OCI-LY7 (cell line): ENCODE results near the gene AXL.

Experiments used
- EZH2phosphoT487 ChIP-seq: fragments of 200-600 bp; sonication (generic); IDR thresholded peaks from 2 replicates; pipeline ENCODE4 v1.6.1; 2018; ENCODE audit warnings: low read depth, borderline replicate concordance, mild to moderate bottlenecking, mixed run types, antibody characterized with exemption, low read length, moderate library complexity, mixed read lengths
- TF ChIP-seq, protein P1 (sequence below): fragments of 200-600 bp; sonication (generic); conservative IDR thresholded peaks from 2 replicates; pipeline ENCODE4 v1.5.1; 2014; ENCODE audit warnings: mild to moderate bottlenecking, antibody characterized with exemption, low read length, moderate library complexity, mixed read lengths

DNA sequence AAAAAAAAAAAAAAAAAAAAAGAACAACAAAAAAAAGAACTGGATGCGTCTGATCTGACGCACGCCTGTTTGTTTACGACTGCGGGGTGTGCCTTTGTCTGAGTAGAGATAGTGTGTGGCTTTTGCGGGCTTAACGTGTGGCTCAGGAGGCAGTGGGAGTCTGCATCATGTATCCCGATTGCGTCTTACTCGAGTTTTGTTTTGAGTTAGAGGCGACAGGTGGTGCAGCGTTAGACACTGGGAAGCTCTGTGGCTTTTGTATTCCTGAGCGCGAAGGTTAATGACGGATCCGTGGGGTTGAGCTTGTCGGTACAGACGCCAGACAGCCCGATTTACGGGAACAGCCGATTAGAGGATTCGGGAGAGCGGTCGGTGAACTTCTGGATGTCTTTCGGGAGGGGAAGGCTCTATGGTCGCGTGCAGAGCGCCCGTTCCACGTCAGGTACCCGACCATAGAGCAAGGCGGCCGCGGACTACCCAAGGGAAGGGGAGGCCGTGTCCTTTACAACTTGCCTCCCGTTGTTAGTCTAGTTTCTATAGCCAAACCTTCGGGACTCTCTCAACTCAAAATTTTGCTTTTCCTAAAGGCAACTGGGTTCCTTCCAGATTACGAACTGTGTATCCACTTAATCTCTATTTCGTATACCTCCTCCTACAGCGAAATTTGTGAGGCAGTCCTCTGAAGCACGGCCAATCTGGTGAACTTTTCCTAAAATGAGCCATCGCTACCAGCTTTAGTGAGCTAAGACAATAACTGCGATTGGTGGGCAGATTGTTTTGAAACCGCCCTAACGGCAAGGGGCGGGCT, 44.2 kb downstream of the AXL start:
- TF ChIP-seq, protein P1, sequence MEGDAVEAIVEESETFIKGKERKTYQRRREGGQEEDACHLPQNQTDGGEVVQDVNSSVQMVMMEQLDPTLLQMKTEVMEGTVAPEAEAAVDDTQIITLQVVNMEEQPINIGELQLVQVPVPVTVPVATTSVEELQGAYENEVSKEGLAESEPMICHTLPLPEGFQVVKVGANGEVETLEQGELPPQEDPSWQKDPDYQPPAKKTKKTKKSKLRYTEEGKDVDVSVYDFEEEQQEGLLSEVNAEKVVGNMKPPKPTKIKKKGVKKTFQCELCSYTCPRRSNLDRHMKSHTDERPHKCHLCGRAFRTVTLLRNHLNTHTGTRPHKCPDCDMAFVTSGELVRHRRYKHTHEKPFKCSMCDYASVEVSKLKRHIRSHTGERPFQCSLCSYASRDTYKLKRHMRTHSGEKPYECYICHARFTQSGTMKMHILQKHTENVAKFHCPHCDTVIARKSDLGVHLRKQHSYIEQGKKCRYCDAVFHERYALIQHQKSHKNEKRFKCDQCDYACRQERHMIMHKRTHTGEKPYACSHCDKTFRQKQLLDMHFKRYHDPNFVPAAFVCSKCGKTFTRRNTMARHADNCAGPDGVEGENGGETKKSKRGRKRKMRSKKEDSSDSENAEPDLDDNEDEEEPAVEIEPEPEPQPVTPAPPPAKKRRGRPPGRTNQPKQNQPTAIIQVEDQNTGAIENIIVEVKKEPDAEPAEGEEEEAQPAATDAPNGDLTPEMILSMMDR = no peak
- no peak for TF ChIP-seq EZH2phosphoT487
